H1 (cell line): ENCODE measurements around the gene DCAF4. TPM values are rescaled to one million over a fixed set of nuclear protein-coding genes. Genes with fewer than 3 reads are reported as not detected.
A peak's percentile ranks its signal among the peaks of the same experiment; 100 is the strongest.

Source experiments
- CTCF ChIA-PET: fragments of 300-600 bp; sonication (Branson Sonifier 250); formaldehyde crosslinking; loops from one replicate; lab custom pipeline; 2021; ENCODE audit not compliant: partially characterized antibody; lab: Charles Lee
- POLR2A ChIA-PET: fragments of 300-600 bp; sonication (Branson Sonifier 250); formaldehyde crosslinking; loops from one replicate; lab custom pipeline; 2021; ENCODE audit warnings: inconsistent platforms; ENCODE audit not compliant: partially characterized antibody; lab: Charles Lee
- DNase-seq, 2 experiments: peaks; one replicate each; pipeline versions ENCODE4 v3.0.0 to v3.0.0-alpha.2; 2010 to 2022; ENCODE audit warnings: low spot score in 2 of 2, low read depth in 1 of 2, mixed read lengths in 1 of 2
- FAIRE-seq: peaks from 2 replicates; lab custom pipeline; 2011; peaks lifted over from hg19 to GRCh38; lab: Jason Lieb, UNC
- H2AFZ ChIP-seq: 2 replicates; pipeline ENCODE4 v1.8.1; 2012; ENCODE audit warnings: low read length, inconsistent platforms
- H2AK5ac ChIP-seq: 2 replicates; pipeline ENCODE4 v1.6.1; 2013; ENCODE audit warnings: low read depth, low read length
- H2BK120ac ChIP-seq: replicated peaks from 2 replicates; pipeline ENCODE3; 2013; ENCODE audit warnings: low read depth, low read length, inconsistent platforms
- H2BK12ac ChIP-seq: 2 replicates; pipeline ENCODE4 v1.6.1; 2013; ENCODE audit warnings: low read depth, low read length
- H2BK15ac ChIP-seq: 2 replicates; pipeline ENCODE4 v1.6.1; 2013; ENCODE audit warnings: low read length
- H2BK20ac ChIP-seq: 2 replicates; pipeline ENCODE4 v1.6.1; 2013; ENCODE audit warnings: low read length
- H2BK5ac ChIP-seq: 2 replicates; pipeline ENCODE4 v1.6.1; 2013; ENCODE audit warnings: low read depth, low read length
- H3K14ac ChIP-seq: 2 replicates; pipeline ENCODE4 v1.6.1; 2013; ENCODE audit warnings: inconsistent platforms; ENCODE audit not compliant: insufficient read length
- H3K18ac ChIP-seq: 2 replicates; pipeline ENCODE4 v1.6.1; 2013; ENCODE audit warnings: low read length; ENCODE audit errors: extremely low read depth
- H3K23ac ChIP-seq: 2 replicates; pipeline ENCODE4 v1.6.1; 2013; ENCODE audit warnings: inconsistent platforms; ENCODE audit not compliant: insufficient read length
- H3K23me2 ChIP-seq: 2 replicates; pipeline ENCODE4 v1.6.1; 2013; ENCODE audit warnings: low read depth, low read length
- H3K27ac ChIP-seq: 2 replicates; pipeline ENCODE4 v1.6.1; 2011; ENCODE audit warnings: low read depth, low read length, inconsistent platforms
- H3K27me3 ChIP-seq, 4 experiments: replicated peaks in 1 of 4; 1 replicate in 1 of 4; 2 replicates in 3 of 4; pipeline versions ENCODE4 v1.6.1 to v1.8.1; 2011 to 2013; ENCODE audit warnings: low read length in 3 of 4, mild to moderate bottlenecking in 3 of 4, inconsistent platforms in 2 of 4, mixed read lengths in 2 of 4, moderate library complexity in 1 of 4; ENCODE audit not compliant: control insufficient read depth in 3 of 4, insufficient read depth in 3 of 4; ENCODE audit errors: extremely low read depth in 1 of 4
- H3K36me3 ChIP-seq, 4 experiments: 2 replicates each; pipeline versions ENCODE4 v1.6.1 to v1.8.1; 2011 to 2013; ENCODE audit warnings: mild to moderate bottlenecking in 4 of 4, low read length in 3 of 4, moderate library complexity in 2 of 4, control low read depth in 1 of 4, inconsistent platforms in 1 of 4; ENCODE audit not compliant: insufficient read depth in 4 of 4, control insufficient read depth in 2 of 4
- H3K4ac ChIP-seq: replicated peaks from 2 replicates; pipeline ENCODE3; 2013; ENCODE audit warnings: low read length, low read depth, mixed read lengths, inconsistent platforms; ENCODE audit not compliant: insufficient read length
- H3K4me1 ChIP-seq, 4 experiments: replicated peaks in 1 of 4; 1 replicate in 1 of 4; 2 replicates in 3 of 4; pipeline versions ENCODE4 v1.6.1 to v1.8.1; 2011 to 2013; ENCODE audit warnings: low read length in 3 of 4, inconsistent platforms in 2 of 4, mixed read lengths in 1 of 4; ENCODE audit not compliant: insufficient read depth in 4 of 4, control insufficient read depth in 3 of 4
- H3K4me2 ChIP-seq, 2 experiments: 2 replicates each; pipeline versions ENCODE4 v1.6.1 to v1.8.1; 2011 to 2013; ENCODE audit warnings: low read depth in 2 of 2, low read length in 2 of 2, control low read depth in 1 of 2, inconsistent platforms in 1 of 2, mild to moderate bottlenecking in 1 of 2; ENCODE audit not compliant: insufficient read depth in 1 of 2
- H3K4me3 ChIP-seq, 4 experiments: fragments of 200-600, 300-600 bp in 1 of 4; sonication (generic), shearing (Covaris generic), sonication (Bioruptor Twin) in 1 of 4; 2 replicates each; pipeline versions ENCODE4 v1.5.1 to v1.8.1; 2011 to 2016; ENCODE audit warnings: low read length in 4 of 4, low read depth in 3 of 4, control low read depth in 2 of 4, inconsistent platforms in 2 of 4, mild to moderate bottlenecking in 2 of 4, mixed read lengths in 1 of 4, moderate library complexity in 1 of 4; ENCODE audit not compliant: insufficient read depth in 2 of 4; ENCODE audit errors: extremely low read depth in 1 of 4
- H3K56ac ChIP-seq: replicated peaks from 2 replicates; pipeline ENCODE3; 2013; ENCODE audit warnings: low read depth, mild to moderate bottlenecking, mixed read lengths, low read length, inconsistent platforms; ENCODE audit not compliant: insufficient read length
- H3K79me1 ChIP-seq: 2 replicates; pipeline ENCODE4 v1.6.1; 2013; ENCODE audit warnings: low read depth, low read length, control low read depth
- H3K79me2 ChIP-seq, 2 experiments: 2 replicates each; pipeline versions ENCODE4 v1.6.1 to v1.8.1; 2012 to 2013; ENCODE audit warnings: low read length in 2 of 2, mild to moderate bottlenecking in 2 of 2, inconsistent platforms in 1 of 2; ENCODE audit not compliant: insufficient read depth in 2 of 2, control insufficient read depth in 1 of 2
- H3K9ac ChIP-seq, 4 experiments: replicated peaks in 1 of 4; 1 replicate in 1 of 4; 2 replicates in 3 of 4; pipeline versions ENCODE4 v1.6.1 to v1.8.1; 2011 to 2013; ENCODE audit warnings: low read depth in 3 of 4, low read length in 3 of 4, control low read depth in 2 of 4, mild to moderate bottlenecking in 2 of 4, moderate library complexity in 2 of 4, inconsistent platforms in 1 of 4; ENCODE audit errors: extremely low read depth in 1 of 4
- H3K9me3 ChIP-seq, 2 experiments: 2 replicates each; pipeline versions ENCODE4 v1.6.1 to v1.8.1; 2012 to 2013; ENCODE audit warnings: mild to moderate bottlenecking in 2 of 2, moderate library complexity in 2 of 2, control low read depth in 1 of 2, inconsistent platforms in 1 of 2, low read depth in 1 of 2, low read length in 1 of 2, mixed read lengths in 1 of 2; ENCODE audit not compliant: insufficient read depth in 2 of 2
- H4K20me1 ChIP-seq, 2 experiments: replicated peaks in 1 of 2; 2 replicates each; pipeline versions ENCODE3 to v1.8.1; 2011 to 2013; ENCODE audit warnings: inconsistent platforms in 2 of 2, low read length in 2 of 2, mild to moderate bottlenecking in 1 of 2; ENCODE audit not compliant: insufficient read depth in 2 of 2, control insufficient read depth in 1 of 2
- H4K5ac ChIP-seq: 2 replicates; pipeline ENCODE4 v1.6.1; 2013; ENCODE audit warnings: low read length, low read depth, mixed read lengths, inconsistent platforms; ENCODE audit not compliant: insufficient read length
- H4K8ac ChIP-seq: 2 replicates; pipeline ENCODE4 v1.8.0; 2013; ENCODE audit warnings: mild to moderate bottlenecking, moderate library complexity, low read length, inconsistent platforms; ENCODE audit not compliant: insufficient read depth; ENCODE audit errors: extremely low read depth
- H4K91ac ChIP-seq: replicated peaks from 2 replicates; pipeline ENCODE3; 2013; ENCODE audit warnings: low read length, mixed read lengths, inconsistent platforms; ENCODE audit not compliant: insufficient read length
- CBX8 ChIP-seq: fragments of 300-800, 300-1000 bp; sonication (generic); IDR thresholded peaks from 2 replicates; pipeline ENCODE4 v1.7.1; 2016; ENCODE audit warnings: low read depth, low read length, borderline replicate concordance
- CEBPB ChIP-seq: IDR thresholded peaks from 2 replicates; pipeline ENCODE4 v1.6.1; 2012; ENCODE audit warnings: low read depth, low read length
- CTCF ChIP-seq, 3 experiments: IDR thresholded peaks; 1 replicate in 2 of 3; 2 replicates in 1 of 3; pipeline versions ENCODE4 v1.5.1 to v1.6.1; 2011; ENCODE audit warnings: low read length in 3 of 3, mild to moderate bottlenecking in 3 of 3, inconsistent platforms in 2 of 3, low read depth in 1 of 3, moderate library complexity in 1 of 3; ENCODE audit not compliant: insufficient read depth in 1 of 3; ENCODE audit errors: control extremely low read depth in 1 of 3
- HDAC2 ChIP-seq, 2 experiments: fragments of 300-600 bp in 1 of 2; sonication (generic) in 1 of 2; IDR thresholded peaks; 2 replicates each; pipeline ENCODE4 v1.6.1; 2011 to 2012; ENCODE audit warnings: low read depth in 2 of 2, low read length in 2 of 2, mild to moderate bottlenecking in 2 of 2, moderate library complexity in 2 of 2, borderline replicate concordance in 1 of 2, inconsistent platforms in 1 of 2
- KDM5A ChIP-seq: fragments of 200-600 bp; IDR thresholded peaks from 2 replicates; pipeline ENCODE4 v1.7.1; 2012; ENCODE audit warnings: mild to moderate bottlenecking, low read length, inconsistent platforms, mixed read lengths
- POLR2AphosphoS5 ChIP-seq: IDR thresholded peaks from 2 replicates; pipeline ENCODE4 v1.6.1; 2011; ENCODE audit warnings: low read depth, low read length
- POU5F1 ChIP-seq: IDR thresholded peaks from 2 replicates; pipeline ENCODE4 v1.6.1; 2011; ENCODE audit warnings: low read depth, mild to moderate bottlenecking, low read length, moderate library complexity
- RAD21 ChIP-seq, 2 experiments: IDR thresholded peaks in 1 of 2; conservative IDR thresholded peaks in 1 of 2; 2 replicates each; pipeline ENCODE4 v1.6.1; 2011; ENCODE audit warnings: low read depth in 2 of 2, low read length in 2 of 2, improper control_type of control experiment in 1 of 2, inconsistent platforms in 1 of 2, mild to moderate bottlenecking in 1 of 2, moderate library complexity in 1 of 2
- SIN3A ChIP-seq, 2 experiments: IDR thresholded peaks in 1 of 2; conservative IDR thresholded peaks in 1 of 2; 2 replicates each; pipeline ENCODE4 v1.6.1; 2011 to 2012; ENCODE audit warnings: low read length in 2 of 2, improper control_type of control experiment in 1 of 2, low read depth in 1 of 2, mild to moderate bottlenecking in 1 of 2
- WGBS, 2 experiments: shearing (Covaris generic) in 1 of 2; methylation state at CpG; one replicate each; pipeline versions ENCODE4 v1.1.6 to v1.1.7; 2013 to 2015; ENCODE audit warnings: low lambda C conversion rate in 2 of 2, mixed read lengths in 2 of 2, inconsistent platforms in 1 of 2, low coverage in 1 of 2, missing lambda C conversion rate in 1 of 2; ENCODE audit not compliant: insufficient replicate concordance in 2 of 2, insufficient coverage in 1 of 2, insufficient read length in 1 of 2; ENCODE audit errors: extremely low coverage in 1 of 2, missing lambda C conversion rate in 1 of 2; 5-methylcytosine and 5-hydroxymethylcytosine counted together
- polyA plus RNA-seq, 7 experiments: library from polyadenylated mRNA; depleted of rRNA in 3 of 7; stranded (reverse) in 5 of 7; unstranded in 2 of 7; fragments of >200 nt in 5 of 7; fragments of 200-250 nt in 2 of 7; gene quantifications; 1 replicate in 5 of 7; 2 replicates in 1 of 7; 4 replicates in 1 of 7; pipeline versions ENCODE4 v1.2.1 to v1.2.3, GENCODE V29; 2011 to 2013; ENCODE audit warnings: missing spikeins in 2 of 7, mixed read lengths in 2 of 7
- total RNA-seq: library from RNA; stranded (reverse); fragmentation: NEBNext Ultra II Directional; extraction: Animal tissue kit (Norgen Biotek cat#: 25700); gene quantifications from 2 replicates; pipeline ENCODE4 v1.2.1, GENCODE V29; 2021

The DCAF4 gene
- total and polyA plus RNA-seq, 2 of the 8 experiments (the other 6 are each of a cell fraction or from before 2014, with no cell fraction given) = 17.0 to 21.1 TPM

GRCh38 chr14:72904840-72905561, 21.3 kb upstream of the DCAF4 start:
- POLR2A ChIA-PET = no interaction called here
- TF ChIP-seq CBX8 (no peak), SIN3A (conservative IDR thresholded peaks at IDR 0.05 in 1 of 2, IDR thresholded peaks at IDR 0.05 in 1 of 2; ENCODE audit: low read depth in 1 of 2, low read length in 2 of 2) (0 out of 4 replicates have a peak, but pooled peaks of 1 of the 2 experiments have one; percentile 34), KDM5A (no peak), RAD21 (IDR thresholded peaks at IDR 0.05 in 1 of 2, conservative IDR thresholded peaks at IDR 0.05 in 1 of 2; ENCODE audit: low read depth in 2 of 2, low read length in 2 of 2) (peak; percentile 98 to 99), CEBPB (peak; percentile 91), POLR2AphosphoS5 (no peak), HDAC2 (IDR thresholded peaks at IDR 0.05; ENCODE audit: borderline replicate concordance in 1 of 2, low read depth in 2 of 2, low read length in 2 of 2) (no peak), CTCF (IDR thresholded peaks at IDR 0.05; ENCODE audit: control extremely low read depth in 1 of 3, insufficient read depth in 1 of 3, low read depth in 1 of 3, low read length in 3 of 3) (peak; percentile 63 to 93 (median 93)), POU5F1 (no peak)

More at GRCh38 chr14:72904840-72905561, 21.3 kb upstream of the DCAF4 start:
- Histone ChIP-seq H4K8ac (no peak overlapping the region), H3K4me2 (no peak overlapping the region), H2BK15ac (no peak overlapping the region), H3K4me1 (peaks cover 0 to 11% (median 0%) of the 10 kb centered on the region in 4 experiments; a peak in 3 of 7 replicates), H3K27ac (no peak overlapping the region), H3K14ac (no peak overlapping the region), H3K23ac (no peak overlapping the region), H2BK12ac (no peak overlapping the region), H3K79me1 (no peaks in the 10 kb centered on the region), H3K23me2 (no peaks in the 10 kb centered on the region), H2BK5ac (no peak overlapping the region), H3K18ac (no peak overlapping the region), H3K36me3 (no peaks in the 10 kb centered on the region), H3K4ac (no peak overlapping the region), H2BK20ac (no peak overlapping the region), H4K5ac (no peak overlapping the region), H3K9me3 (no peaks in the 10 kb centered on the region), H2AFZ (no peak overlapping the region), H3K56ac (no peak overlapping the region), H3K9ac (no peak overlapping the region), H4K91ac (no peak overlapping the region), H3K27me3 (no peaks in the 10 kb centered on the region), H3K4me3 (no peak overlapping the region), H3K79me2 (no peaks in the 10 kb centered on the region), H2AK5ac (no peak overlapping the region), H2BK120ac (no peak overlapping the region), H4K20me1 (no peaks in the 10 kb centered on the region)
- 38% methylated on average over 5 of the region's 5 CpGs; no CpG with 5 or more reads in 1 of the 2 experiments for WGBS, 2 experiments
- CTCF ChIA-PET = interaction anchor here (0.6 to 5.6 kb wide), 60 partner anchors 9 to 452 kb away, joined by 3 to 113 read pairs (median 4); no protein-coding TSS in a partner anchor
- DNase-seq = peak in 1 of 2 experiments; percentile 71
- peak; percentile 95 for FAIRE-seq
